GM18868 (cell line): ENCODE results near the gene KLF6.
"Not testable (repeated sequence)": the region's sequence is repeated elsewhere in the genome, so short reads cannot be mapped to it uniquely, and the experiment has no call there.

Experiments used
- ATAC-seq: cut with Tn5 transposase; IDR thresholded peaks from one replicate; pipeline ENCODE4 v1.9.1; 2021; ENCODE audit warnings: mild to moderate bottlenecking, moderate library complexity; ENCODE audit not compliant: unreplicated experiment

Gene KLF6

GRCh38 chr10:3735175-3735574 lies 49.8 kb downstream of the KLF6 start:
- no peak for ATAC-seq

DNA sequence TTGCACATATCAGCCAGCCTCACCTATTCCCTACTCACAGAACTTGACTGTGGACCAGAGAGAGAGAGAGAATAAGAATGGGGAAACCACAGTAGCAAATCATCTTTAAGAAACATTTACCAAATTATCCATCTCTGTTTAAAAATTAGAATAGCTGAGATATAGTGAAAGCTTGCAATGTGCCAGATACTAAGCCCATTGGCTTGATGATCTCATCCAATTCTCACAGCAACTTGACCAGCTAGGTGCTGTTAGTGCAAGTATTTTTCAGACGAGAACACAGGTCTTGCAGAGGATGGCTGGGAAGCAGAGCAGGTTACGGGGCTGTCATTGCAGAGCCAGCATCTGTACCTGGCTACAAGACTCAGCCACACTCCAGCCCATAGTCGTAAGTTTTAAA lies 50.9 kb downstream of the KLF6 start:
- ATAC-seq = no peak

DNA sequence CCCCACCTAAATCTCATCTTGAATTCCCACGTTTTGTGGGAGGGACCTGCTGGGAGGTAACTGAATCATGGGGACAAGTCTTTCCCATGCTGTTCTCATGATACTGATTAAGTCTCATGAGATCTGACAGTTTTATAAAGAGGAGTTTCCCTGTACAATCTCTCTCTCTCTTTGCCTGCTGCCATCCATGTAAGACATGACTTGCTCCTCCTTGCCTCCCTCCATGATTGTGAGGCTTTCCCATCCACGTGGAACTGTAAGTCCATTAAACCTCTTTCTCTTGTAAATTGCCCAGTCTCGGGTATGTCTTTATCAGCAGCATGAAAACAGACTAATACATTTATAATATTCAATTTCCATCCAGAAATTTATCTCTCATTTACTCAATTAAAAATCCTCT lies 52.8 kb downstream of the KLF6 start:
- not testable (repeated sequence) for ATAC-seq

DNA sequence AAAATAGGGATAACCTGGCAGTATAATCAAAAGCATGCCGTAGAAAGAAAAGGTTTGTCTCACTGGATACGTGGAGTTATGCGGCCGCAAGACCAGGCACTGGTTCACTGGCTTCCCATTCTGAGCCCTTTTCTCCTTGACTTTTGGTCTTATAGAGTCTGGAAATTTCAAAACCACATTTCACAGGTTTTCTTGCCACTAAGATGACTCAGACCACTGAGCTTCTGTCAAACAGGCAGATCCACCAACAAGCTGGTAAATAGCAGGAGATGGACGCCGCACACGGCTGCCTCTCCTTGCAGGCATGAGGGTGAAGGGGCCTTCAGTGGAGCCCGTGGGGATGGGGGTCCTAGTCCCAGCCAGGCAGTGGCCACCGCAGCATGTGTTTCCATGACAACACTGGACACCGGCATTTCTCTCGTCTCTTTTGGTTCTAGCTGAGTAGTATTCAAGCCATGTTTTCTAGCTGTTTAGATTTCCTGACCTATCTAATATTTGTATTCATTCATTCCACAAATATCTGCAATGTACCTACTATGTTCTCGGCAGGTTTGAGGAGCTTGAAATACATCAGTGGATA lies 55.5 kb downstream of the KLF6 start:
- ATAC-seq = no peak

- ATAC-seq = no peak
Measured at GRCh38 chr10:3728563-3728962, 56.4 kb downstream of the KLF6 start.

- no peak for ATAC-seq
Measured at GRCh38 chr10:3727268-3727667, 57.7 kb downstream of the KLF6 start.
